HG03342 (cell line): ENCODE measurements around the gene TRMT112.
"Not testable (repeated sequence)": the region's sequence is repeated elsewhere in the genome, so short reads cannot be mapped to it uniquely, and the experiment has no call there.

ENCODE experiments used
- ATAC-seq: cut with Tn5 transposase; IDR thresholded peaks from one replicate; pipeline ENCODE4 v1.9.1; 2021; ENCODE audit warnings: mild to moderate bottlenecking, moderate library complexity; ENCODE audit not compliant: unreplicated experiment

Gene TRMT112

GRCh38 chr11:64331569-64332371 is 14.4 kb upstream of the TRMT112 start:
- ATAC-seq: no peak

GRCh38 chr11:64330888-64331287 is 13.5 kb upstream of the TRMT112 start:
- ATAC-seq: no peak

DNA sequence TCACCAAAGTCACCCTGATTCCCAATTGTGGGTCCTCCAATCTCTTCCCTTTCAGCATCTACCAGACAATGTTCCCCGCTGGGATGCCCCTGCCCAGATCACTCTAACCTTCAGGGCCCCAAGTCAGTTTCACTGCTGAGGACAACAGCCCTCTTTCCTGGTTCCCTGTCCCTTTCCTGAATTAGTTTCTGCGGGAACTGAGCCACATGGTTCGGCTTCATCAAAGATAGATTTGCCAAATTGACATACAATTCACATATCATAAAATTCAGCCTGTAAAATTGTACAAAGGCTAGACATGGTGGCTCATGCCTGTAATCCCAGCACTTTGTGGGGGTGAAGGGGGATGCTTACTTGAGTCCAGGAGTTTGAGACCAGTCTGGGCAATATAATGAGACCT is 10.6 kb upstream of the TRMT112 start:
- no peak for ATAC-seq

GRCh38 chr11:64327375-64327774 is 10.0 kb upstream of the TRMT112 start:
- no peak for ATAC-seq

DNA sequence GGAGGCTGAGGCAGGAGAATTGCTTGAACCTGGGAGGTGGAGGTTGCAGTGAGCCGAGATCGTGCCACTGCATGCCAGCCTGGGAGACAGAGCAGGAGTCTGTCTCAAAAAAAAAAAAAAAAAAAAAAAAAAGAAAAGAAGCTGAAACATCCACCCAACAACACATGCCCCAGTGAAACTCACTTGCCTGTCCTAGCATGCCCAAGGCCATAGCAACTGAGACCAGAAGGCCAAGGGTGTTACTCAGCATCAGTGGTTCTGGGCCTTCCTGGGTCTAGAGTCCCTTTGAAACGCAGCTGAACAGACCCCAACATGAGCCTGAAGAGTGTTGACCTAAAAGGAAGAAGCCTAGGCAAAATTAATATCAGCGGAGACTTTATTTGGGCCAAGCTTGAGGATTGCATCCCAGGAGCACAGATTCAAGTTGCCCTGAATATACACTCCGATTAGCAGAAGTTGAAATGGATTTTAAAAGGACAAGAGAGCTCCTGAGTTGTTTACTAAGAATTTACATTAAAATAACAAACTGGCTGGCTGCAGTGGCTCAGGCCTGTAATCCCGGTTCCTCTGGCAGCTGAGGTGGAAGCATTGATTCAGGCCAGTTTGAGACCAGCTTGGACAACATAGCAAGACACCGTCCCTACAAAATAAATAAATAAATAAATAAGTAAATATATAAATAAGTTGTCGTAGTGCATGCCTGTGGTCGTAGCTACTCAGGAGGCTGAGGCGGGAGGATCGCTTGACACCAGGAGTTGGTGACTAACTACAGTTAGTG is 7.5 kb upstream of the TRMT112 start:
- ATAC-seq: no peak

DNA sequence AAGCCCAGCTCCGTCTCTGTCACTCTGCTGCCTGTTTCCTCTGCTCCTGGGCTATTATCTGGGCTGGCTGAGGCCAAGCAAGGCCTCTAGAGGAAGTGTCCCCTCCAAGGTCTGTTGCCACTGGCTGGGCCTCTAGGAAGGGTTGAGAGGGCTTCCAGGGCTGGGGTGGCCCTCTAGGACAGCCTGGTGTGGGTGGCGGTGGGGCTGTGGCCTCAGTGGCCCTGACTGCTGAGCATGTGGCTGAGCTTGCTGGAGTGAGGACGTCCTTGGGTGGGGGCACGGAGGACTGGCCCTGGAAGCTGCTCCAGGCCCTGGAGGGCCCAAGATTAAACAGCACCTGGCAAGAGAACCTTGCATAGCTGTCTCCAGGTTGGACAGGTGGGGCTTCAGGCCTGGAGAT is 6.6 kb upstream of the TRMT112 start:
- not testable (repeated sequence) for ATAC-seq

- no peak for ATAC-seq
Measured at GRCh38 chr11:64323373-64323772, 6.0 kb upstream of the TRMT112 start.

- ATAC-seq: no peak
Measured at GRCh38 chr11:64322925-64323260, 5.5 kb upstream of the TRMT112 start.

GRCh38 chr11:64321533-64321932 is 4.2 kb upstream of the TRMT112 start:
- no peak for ATAC-seq

- ATAC-seq: no peak
Measured at GRCh38 chr11:64321026-64321425, 3.7 kb upstream of the TRMT112 start.

GRCh38 chr11:64320556-64320955 is 3.2 kb upstream of the TRMT112 start:
- ATAC-seq: no peak

GRCh38 chr11:64318766-64319761 is 1.7 kb upstream of the TRMT112 start:
- no peak for ATAC-seq

DNA sequence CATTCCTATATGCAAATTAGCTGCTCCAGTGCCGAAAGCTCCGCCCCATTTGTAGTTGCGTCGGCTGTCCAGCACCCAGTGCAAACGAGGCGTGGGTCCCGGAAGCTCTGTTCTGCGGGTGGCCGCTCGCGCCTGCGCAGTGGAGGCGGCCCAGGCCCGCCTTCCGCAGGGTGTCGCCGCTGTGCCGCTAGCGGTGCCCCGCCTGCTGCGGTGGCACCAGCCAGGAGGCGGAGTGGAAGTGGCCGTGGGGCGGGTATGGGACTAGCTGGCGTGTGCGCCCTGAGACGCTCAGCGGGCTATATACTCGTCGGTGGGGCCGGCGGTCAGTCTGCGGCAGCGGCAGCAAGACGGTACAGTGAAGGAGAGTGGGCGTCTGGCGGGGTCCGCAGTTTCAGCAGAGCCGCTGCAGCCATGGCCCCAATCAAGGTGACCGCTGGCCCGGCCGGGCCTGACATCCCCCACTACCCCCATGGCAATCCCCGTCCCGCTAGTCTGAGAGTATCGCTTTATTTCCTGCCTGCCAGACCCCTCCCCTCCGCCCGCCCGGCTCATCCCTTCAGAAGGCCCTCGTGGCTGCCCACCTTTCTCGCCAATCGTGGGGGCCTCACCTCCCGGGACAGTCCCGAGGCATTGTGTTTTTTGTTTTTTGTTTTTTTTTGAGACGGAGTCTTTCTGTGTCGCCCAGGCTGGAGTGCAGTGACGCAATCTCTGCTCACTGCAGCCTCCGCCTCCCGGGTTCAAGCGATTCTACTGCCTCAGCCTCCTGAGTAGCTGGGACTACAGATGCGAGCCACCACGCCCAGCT is 804 bp upstream of the TRMT112 start, which contains the start of gene PRDX5:
Gene PRDX5, plus strand, starts transcription at position 161 of the 805 bp plus-strand sequence. Its CDS starts 95 bp downstream, at position 256.
- ATAC-seq: peak; percentile 76

- no peak for ATAC-seq
Measured at GRCh38 chr11:64316672-64317324, 561 bp downstream of the TRMT112 start.

DNA sequence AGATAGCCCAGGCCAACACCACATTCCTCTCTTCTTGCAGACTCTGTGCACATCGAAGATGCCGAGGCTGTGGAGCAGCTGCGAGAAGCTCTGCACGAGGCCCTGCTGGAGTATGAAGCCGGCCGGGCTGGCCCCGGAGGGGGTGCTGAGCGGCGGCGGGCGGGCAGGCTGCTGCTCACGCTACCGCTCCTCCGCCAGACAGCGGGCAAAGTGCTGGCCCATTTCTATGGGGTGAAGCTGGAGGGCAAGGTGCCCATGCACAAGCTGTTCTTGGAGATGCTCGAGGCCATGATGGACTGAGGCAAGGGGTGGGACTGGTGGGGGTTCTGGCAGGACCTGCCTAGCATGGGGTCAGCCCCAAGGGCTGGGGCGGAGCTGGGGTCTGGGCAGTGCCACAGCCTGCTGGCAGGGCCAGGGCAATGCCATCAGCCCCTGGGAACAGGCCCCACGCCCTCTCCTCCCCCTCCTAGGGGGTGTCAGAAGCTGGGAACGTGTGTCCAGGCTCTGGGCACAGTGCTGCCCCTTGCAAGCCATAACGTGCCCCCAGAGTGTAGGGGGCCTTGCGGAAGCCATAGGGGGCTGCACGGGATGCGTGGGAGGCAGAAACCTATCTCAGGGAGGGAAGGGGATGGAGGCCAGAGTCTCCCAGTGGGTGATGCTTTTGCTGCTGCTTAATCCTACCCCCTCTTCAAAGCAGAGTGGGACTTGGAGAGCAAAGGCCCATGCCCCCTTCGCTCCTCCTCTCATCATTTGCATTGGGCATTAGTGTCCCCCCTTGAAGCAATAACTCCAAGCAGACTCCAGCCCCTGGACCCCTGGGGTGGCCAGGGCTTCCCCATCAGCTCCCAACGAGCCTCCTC is 1.5 kb downstream of the TRMT112 start:
- not testable (repeated sequence) for ATAC-seq

DNA sequence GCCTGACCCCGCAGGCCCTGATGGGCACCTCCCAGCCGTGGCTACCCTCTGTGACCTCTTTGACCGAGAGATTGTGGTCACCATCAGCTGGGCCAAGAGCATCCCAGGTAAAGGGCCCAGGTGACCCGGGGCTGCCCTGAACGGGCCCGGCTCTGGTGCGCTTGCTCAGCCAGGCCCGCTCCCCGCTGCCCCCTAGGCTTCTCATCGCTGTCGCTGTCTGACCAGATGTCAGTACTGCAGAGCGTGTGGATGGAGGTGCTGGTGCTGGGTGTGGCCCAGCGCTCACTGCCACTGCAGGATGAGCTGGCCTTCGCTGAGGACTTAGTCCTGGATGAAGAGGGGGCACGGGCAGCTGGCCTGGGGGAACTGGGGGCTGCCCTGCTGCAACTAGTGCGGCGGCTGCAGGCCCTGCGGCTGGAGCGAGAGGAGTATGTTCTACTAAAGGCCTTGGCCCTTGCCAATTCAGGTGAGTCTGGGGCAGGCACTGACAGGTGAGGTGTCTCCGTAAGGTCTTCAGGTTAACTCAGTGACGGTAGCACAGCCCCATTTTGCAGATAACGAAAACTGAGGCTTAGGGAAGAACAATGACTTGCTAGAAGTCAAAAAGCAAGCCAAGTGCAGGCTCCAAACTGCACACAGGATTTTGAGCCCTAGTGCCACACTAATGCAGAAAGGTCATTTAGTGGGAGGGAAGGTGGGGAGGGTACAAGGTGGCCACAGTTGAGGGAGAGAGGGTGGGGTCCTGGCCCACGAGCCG is 2.4 kb downstream of the TRMT112 start:
- no peak for ATAC-seq

GRCh38 chr11:64314146-64314804 is 3.1 kb downstream of the TRMT112 start:
- ATAC-seq: no peak
